Upper lobe of right lung (tissue), 1 donor: ENCODE measurements around the gene MED12L. TPM values are rescaled to one million over a fixed set of nuclear protein-coding genes. Genes with fewer than 3 reads are reported as not detected.
"Not testable (repeated sequence)": the region's sequence is repeated elsewhere in the genome, so short reads cannot be mapped to it uniquely, and the experiment has no call there.

ENCODE experiments used
- ATAC-seq: fragments of 200-7000 bp; cut with Tn5 transposase; one replicate; pipeline ENCODE4 v1.9.1; 2020; ENCODE audit warnings: mild to moderate bottlenecking, moderate library complexity
- DNase-seq: peaks from one replicate; pipeline ENCODE4 v3.0.0-alpha.2; 2020
- H3K27ac ChIP-seq: fragments of 200-600 bp; one replicate; pipeline ENCODE4 v1.8.0; 2022
- H3K27me3 ChIP-seq: fragments of 200-600 bp; one replicate; pipeline ENCODE4 v1.8.0; 2022; ENCODE audit warnings: mild to moderate bottlenecking
- H3K36me3 ChIP-seq: fragments of 200-600 bp; one replicate; pipeline ENCODE4 v1.8.0; 2022
- H3K4me1 ChIP-seq: fragments of 200-600 bp; one replicate; pipeline ENCODE4 v1.8.0; 2022
- H3K4me3 ChIP-seq: fragments of 200-600 bp; one replicate; pipeline ENCODE4 v1.8.0; 2022; ENCODE audit warnings: mild to moderate bottlenecking
- H3K9me3 ChIP-seq: fragments of 200-600 bp; one replicate; pipeline ENCODE4 v1.8.0; 2022
- intact Hi-C: fragments of 100-400 bp; cut with DNase I; formaldehyde crosslinking; loops from one replicate; pipeline ENCODE4 v1.11.0; 2022
- total RNA-seq: library from RNA; stranded (reverse); fragmentation: NEBNext Ultra II Directional; extraction: Animal tissue kit (Norgen Biotek cat#: 25700); gene quantifications from one replicate; pipeline ENCODE4 v1.2.1, GENCODE V29; 2021
- TF ChIP-seq, protein P1 (sequence below): fragments of 200-600 bp; IDR thresholded peaks from one replicate; pipeline ENCODE4 v1.8.0; 2022; ENCODE audit warnings: antibody characterized with exemption
- donor health status: DM: no; HTN: yes; CAD: no; lungs with severe emphysema.

Gene MED12L
- total RNA-seq, 1 donor from 2014 or later, result 0.69 TPM

DNA sequence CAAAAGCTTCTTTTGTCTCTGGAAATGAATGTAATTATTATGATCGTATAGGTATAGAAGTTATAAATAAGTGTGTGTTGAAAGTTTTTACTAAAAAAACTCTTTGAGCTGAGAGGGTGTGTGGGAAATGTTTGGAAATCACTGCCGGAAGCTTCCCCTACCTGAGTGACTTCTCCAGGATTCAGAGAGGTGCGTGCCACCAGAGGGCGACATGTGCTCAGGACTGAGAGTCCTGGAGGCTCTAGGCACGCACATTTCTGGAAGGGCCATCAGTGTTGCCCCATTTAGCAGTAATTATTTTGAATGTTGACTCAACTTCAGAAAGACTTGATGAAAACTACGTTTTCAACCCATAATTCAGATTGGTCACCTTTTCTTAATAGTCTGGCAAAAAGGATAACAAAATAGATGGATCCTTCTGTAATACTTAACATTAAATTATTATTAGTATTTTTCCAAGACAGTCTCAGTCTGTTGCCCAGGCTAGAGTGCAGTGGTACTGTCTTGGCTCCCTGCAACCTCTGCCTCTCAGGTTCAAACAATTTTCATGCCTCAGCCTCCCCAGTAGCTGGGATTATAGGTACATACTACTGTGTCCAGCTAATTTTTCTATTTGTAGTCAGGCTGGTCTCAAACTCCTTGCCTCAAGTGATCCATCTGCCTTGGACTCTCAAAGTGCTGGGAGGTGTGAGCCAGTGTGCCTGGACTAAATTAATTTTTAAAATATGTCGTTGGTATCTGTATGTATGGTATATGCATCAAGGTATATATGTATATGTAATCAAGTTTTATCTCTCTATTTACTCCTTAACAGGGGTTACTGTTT is 83.0 kb downstream of the MED12L start:
- Histone ChIP-seq H3K9me3 (no peaks in the 10 kb centered on the region), H3K4me1 (peaks cover 4% of the 10 kb centered on the region), H3K4me3 (no peak overlapping the region), H3K27me3 (no peaks in the 10 kb centered on the region), H3K36me3 (no peaks in the 10 kb centered on the region), H3K27ac (peak overlapping the region; percentile 55)
- ATAC-seq (peak; percentile 90), DNase-seq (peak; percentile 93)
- TF ChIP-seq, protein P1, sequence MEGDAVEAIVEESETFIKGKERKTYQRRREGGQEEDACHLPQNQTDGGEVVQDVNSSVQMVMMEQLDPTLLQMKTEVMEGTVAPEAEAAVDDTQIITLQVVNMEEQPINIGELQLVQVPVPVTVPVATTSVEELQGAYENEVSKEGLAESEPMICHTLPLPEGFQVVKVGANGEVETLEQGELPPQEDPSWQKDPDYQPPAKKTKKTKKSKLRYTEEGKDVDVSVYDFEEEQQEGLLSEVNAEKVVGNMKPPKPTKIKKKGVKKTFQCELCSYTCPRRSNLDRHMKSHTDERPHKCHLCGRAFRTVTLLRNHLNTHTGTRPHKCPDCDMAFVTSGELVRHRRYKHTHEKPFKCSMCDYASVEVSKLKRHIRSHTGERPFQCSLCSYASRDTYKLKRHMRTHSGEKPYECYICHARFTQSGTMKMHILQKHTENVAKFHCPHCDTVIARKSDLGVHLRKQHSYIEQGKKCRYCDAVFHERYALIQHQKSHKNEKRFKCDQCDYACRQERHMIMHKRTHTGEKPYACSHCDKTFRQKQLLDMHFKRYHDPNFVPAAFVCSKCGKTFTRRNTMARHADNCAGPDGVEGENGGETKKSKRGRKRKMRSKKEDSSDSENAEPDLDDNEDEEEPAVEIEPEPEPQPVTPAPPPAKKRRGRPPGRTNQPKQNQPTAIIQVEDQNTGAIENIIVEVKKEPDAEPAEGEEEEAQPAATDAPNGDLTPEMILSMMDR, result peak; percentile 79
- intact Hi-C loops, result no loop called here

DNA sequence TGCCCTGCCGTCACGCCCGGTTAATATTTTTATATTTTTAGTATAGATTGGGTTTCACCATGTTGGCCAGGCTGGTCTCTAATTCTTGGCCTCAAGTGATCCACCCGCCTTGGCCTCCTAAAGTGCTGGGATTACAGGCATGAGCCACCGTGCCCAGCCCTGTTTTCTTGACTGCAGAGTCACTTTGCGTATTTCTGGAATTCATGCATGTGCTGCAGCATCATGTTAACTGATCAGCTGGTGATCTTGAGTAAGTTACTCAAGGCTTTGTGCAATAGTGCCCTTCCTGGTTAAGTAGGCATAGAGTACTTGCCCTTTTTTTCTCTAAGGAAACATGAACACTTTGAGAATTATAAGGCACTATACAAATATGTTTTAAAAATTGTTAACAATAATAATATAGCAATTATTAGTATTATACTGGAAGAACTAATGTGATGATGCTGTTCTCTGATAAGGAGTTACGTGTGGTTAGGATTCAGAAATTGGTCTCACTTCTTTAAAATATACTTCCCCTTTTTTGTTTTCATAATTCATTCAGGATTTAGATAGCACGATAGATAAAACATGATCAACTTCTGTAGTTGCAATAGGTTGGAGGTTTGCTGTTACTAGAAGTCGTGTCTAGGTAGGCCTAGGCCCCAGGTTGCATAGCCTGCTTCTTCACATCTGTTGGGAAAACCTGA is 83.9 kb downstream of the MED12L start:
- Histone ChIP-seq H3K9me3 (no peaks in the 10 kb centered on the region), H3K4me1 (peaks cover 4% of the 10 kb centered on the region), H3K4me3 (no peak overlapping the region), H3K27ac (peak overlapping the region; percentile 55), H3K27me3 (no peaks in the 10 kb centered on the region), H3K36me3 (no peaks in the 10 kb centered on the region)
- intact Hi-C loops, result no loop called here
- ATAC-seq (peak; percentile 71), DNase-seq (peak; percentile 66)
- TF ChIP-seq, protein P1, result no peak

DNA sequence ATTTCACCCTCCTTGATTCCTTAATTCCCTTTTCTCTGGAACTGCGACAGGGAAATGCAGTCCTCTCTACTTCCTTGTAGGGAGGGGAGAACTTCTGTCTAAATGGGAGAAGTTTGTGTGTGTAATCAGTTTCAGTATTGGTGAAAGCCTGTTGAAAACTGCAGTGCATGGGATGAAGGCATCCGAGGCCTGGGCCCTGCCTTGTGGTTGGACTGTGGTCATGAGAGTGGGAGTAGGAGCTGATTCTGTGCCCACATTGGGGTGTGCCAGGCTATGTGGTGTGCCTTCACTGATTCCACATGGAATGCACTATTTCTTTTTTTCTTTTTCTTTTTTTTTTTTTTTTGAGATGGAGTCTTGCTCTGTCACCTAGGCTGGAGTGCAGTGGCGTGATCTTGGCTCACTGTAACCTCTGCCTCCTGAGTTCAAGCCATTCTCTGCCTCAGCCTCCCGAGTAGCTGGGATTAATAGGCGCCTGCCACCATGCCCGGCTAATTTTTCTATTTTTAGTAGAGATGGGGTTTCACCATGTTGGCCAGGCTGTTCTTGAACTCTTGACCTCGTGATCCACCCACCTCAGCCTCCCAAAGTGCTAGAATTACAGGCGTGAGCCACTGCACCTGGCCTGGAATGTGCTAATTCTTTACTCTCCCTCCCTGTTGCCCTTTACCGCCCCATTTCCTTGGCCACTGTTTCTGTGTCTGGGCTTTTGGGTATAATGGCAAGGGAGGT is 84.7 kb downstream of the MED12L start:
- ATAC-seq (peak; percentile 90), DNase-seq (peak; percentile 79)
- H3K27me3 ChIP-seq, intact Hi-C loops, H3K4me1 ChIP-seq, H3K4me3 ChIP-seq, H3K36me3 ChIP-seq, H3K9me3 ChIP-seq: not testable (repeated sequence)
- H3K27ac ChIP-seq, result peak overlapping the region; percentile 55

DNA sequence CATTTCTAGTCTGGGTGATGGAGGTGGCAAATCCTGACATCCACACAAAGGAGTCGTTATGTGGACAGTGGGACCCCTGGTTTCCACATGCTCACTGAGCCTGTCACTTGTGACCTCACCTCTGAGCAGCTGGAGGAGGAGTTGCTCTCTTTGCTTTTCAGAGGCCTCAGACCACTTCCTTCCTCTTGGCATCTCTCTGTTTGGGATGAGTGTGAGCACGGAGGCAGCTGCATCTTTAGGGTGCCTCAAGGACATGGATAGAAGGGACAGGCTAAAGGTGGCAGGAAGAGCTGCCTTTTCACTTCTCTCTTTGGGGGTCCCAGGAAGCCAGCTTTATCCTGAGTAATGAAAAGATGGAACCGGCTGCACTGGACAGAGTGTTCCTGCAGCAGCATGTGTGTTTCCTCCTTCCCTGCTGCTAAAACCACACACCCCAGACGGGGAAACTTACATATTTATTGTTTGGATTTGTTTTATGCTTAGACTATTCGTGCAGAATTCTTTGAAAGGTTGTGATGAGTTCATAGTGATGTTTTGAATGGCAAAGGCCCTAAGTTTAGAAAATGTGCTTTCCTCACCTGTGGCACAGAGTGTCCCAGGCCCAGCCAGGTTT is 85.8 kb downstream of the MED12L start:
- peak; percentile 17 for ATAC-seq
- peak overlapping the region; percentile 13 for H3K27ac ChIP-seq
- H3K36me3 ChIP-seq, result no peaks in the 10 kb centered on the region
- TF ChIP-seq, protein P1, result no peak
- no peak overlapping the region for H3K4me3 ChIP-seq
- H3K27me3 ChIP-seq, result no peaks in the 10 kb centered on the region
- intact Hi-C loops, result no loop called here
- H3K9me3 ChIP-seq, result no peaks in the 10 kb centered on the region
- no peak for DNase-seq
- H3K4me1 ChIP-seq, result peaks cover 4% of the 10 kb centered on the region

DNA sequence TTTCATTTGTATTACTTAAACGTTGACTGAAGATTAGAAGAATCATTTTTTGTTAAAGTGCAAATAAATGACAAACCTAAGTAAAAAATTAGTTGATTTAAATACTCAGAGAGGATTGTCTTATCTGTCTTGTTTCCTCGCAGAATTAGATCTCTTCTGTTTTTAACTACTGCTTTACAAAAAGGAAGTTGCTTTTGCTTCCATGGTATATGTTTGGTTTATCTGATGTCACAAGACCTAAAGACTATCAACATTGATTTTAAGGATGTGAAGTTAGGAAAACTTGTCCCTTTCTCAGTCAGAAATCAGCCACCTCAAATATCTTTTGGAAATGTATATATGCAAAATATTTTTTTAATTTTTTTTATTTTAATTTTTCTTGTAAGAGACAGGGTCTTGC is 88.9 kb downstream of the MED12L start:
- intact Hi-C loops, result no loop called here
- no peak overlapping the region for H3K27ac ChIP-seq
- H3K4me3 ChIP-seq, result no peak overlapping the region
- H3K9me3 ChIP-seq, result no peaks in the 10 kb centered on the region
- ATAC-seq (no peak), DNase-seq (no peak)
- H3K4me1 ChIP-seq, result no peaks in the 10 kb centered on the region
- H3K27me3 ChIP-seq, result no peaks in the 10 kb centered on the region
- H3K36me3 ChIP-seq, result no peaks in the 10 kb centered on the region
- TF ChIP-seq, protein P1, result no peak
